ENCODE data around the gene ARL5C.

Gene ARL5C

GRCh38 chr17:39126436-39126835, 39.5 kb downstream of the ARL5C start:
- TF ChIP-seq YY1 (IDR thresholded peaks at IDR 0.05; ENCODE audit: low read depth) (no peak), FOXM1 (IDR thresholded peaks at IDR 0.05; ENCODE audit: borderline replicate concordance, low read depth) (no peak)

DNA sequence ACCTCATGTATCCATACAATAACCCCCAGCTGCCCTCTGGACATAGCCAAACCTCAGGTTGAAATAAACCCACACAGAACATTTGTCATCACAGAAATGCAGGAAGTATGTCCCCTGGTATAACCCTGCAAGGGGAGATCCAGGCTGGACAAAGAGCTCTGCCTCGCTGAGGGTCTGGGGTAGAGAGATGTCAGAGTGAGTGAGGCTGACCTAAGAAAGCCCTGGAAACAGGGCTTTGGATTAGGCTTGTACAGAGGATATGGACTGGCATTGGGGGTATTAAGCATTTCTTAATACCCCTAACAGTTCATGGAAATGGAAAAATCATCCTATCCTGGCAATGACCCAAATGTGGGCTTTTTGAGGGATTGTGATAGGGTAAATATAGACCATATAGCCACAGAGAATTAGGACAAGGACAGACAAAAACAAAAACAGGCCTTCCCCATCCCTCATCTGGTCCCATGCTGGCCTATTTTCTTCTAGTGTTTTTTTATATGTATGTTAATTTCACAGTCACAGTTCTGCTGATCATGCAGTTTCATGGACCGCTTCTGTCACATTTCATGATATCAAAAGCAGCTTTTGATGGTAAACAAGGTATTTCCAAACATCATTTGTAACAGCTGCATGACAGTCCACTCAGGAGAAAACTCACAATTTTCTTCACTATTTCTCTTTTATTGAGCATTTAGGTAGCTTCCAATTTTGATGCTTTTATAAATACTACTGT, 40.7 kb downstream of the ARL5C start:
- TF ChIP-seq TAF1 (IDR thresholded peaks at IDR 0.05; ENCODE audit: low read depth) (no peak), CREB1 (IDR thresholded peaks at IDR 0.05; ENCODE audit: low read depth) (no peak), YY1 (IDR thresholded peaks at IDR 0.05; ENCODE audit: low read depth) (no peak), RAD21 (IDR thresholded peaks at IDR 0.05; ENCODE audit: low read depth) (no peak), EGR1 (IDR thresholded peaks at IDR 0.05) (no peak), MAX (IDR thresholded peaks at IDR 0.05) (no peak), ZBTB7A (IDR thresholded peaks at IDR 0.05; ENCODE audit: low read depth) (no peak), FOXM1 (IDR thresholded peaks at IDR 0.05; ENCODE audit: borderline replicate concordance, low read depth) (no peak), USF1 (IDR thresholded peaks at IDR 0.05) (no peak), TCF12 (IDR thresholded peaks at IDR 0.05; ENCODE audit: low read depth) (no peak), NFIC (IDR thresholded peaks at IDR 0.05) (no peak), EP300 (IDR thresholded peaks at IDR 0.05; ENCODE audit: borderline replicate concordance) (no peak), REST (IDR thresholded peaks at IDR 0.05; ENCODE audit: low read depth) (no peak), TEAD4 (IDR thresholded peaks at IDR 0.05) (no peak), CEBPB (IDR thresholded peaks at IDR 0.05) (no peak)

GRCh38 chr17:39123627-39124026, 42.3 kb downstream of the ARL5C start:
- no peak for TF ChIP-seq ZBTB7A (IDR thresholded peaks at IDR 0.05; ENCODE audit: low read depth)
- TF ChIP-seq MAX (IDR thresholded peaks at IDR 0.05), result no peak
- TF ChIP-seq CREB1 (IDR thresholded peaks at IDR 0.05; ENCODE audit: low read depth), result no peak
- no peak for TF ChIP-seq YY1 (IDR thresholded peaks at IDR 0.05; ENCODE audit: low read depth)
- TF ChIP-seq CEBPB (IDR thresholded peaks at IDR 0.05), result no peak
- no peak for TF ChIP-seq REST (IDR thresholded peaks at IDR 0.05; ENCODE audit: low read depth)
- TF ChIP-seq TCF12 (IDR thresholded peaks at IDR 0.05; ENCODE audit: low read depth), result no peak
- no peak for TF ChIP-seq USF1 (IDR thresholded peaks at IDR 0.05)
- no peak for TF ChIP-seq FOXM1 (IDR thresholded peaks at IDR 0.05; ENCODE audit: borderline replicate concordance, low read depth)
- no peak for TF ChIP-seq RAD21 (IDR thresholded peaks at IDR 0.05; ENCODE audit: low read depth)
- no peak for TF ChIP-seq NFIC (IDR thresholded peaks at IDR 0.05)
- no peak for TF ChIP-seq TAF1 (IDR thresholded peaks at IDR 0.05; ENCODE audit: low read depth)
- no peak for TF ChIP-seq TEAD4 (IDR thresholded peaks at IDR 0.05)
- no peak for TF ChIP-seq EP300 (IDR thresholded peaks at IDR 0.05; ENCODE audit: borderline replicate concordance)
- TF ChIP-seq EGR1 (IDR thresholded peaks at IDR 0.05), result no peak

GRCh38 chr17:39122991-39123390, 43.0 kb downstream of the ARL5C start:
- no peak for TF ChIP-seq TAF1 (IDR thresholded peaks at IDR 0.05; ENCODE audit: low read depth)
- no peak for TF ChIP-seq MAX (IDR thresholded peaks at IDR 0.05)
- TF ChIP-seq EGR1 (IDR thresholded peaks at IDR 0.05), result no peak
- TF ChIP-seq REST (IDR thresholded peaks at IDR 0.05; ENCODE audit: low read depth), result no peak
- no peak for TF ChIP-seq RAD21 (IDR thresholded peaks at IDR 0.05; ENCODE audit: low read depth)
- no peak for TF ChIP-seq ZBTB7A (IDR thresholded peaks at IDR 0.05; ENCODE audit: low read depth)

Measured in Ishikawa (cell line).